GM10266 (cell line): ENCODE results near the gene GRK5.

ENCODE experiments used
- DNase-seq: peaks from one replicate; pipeline ENCODE4 v3.0.0; 2012; ENCODE audit errors: extremely low spot score
- TF ChIP-seq, protein P1 (sequence below): IDR thresholded peaks from 2 replicates; pipeline ENCODE4 v1.5.1; 2012; ENCODE audit warnings: mild to moderate bottlenecking, low read depth; ENCODE audit not compliant: control insufficient read depth, insufficient read depth; ENCODE audit errors: missing control alignments

The GRK5 gene

GRCh38 chr10:119207366-119207666 is at the start of gene GRK5:
Gene GRK5 (plus strand): TSS chr10:119207571. CDS start chr10:119207918, 347 bp downstream.
- TF ChIP-seq, protein P1, sequence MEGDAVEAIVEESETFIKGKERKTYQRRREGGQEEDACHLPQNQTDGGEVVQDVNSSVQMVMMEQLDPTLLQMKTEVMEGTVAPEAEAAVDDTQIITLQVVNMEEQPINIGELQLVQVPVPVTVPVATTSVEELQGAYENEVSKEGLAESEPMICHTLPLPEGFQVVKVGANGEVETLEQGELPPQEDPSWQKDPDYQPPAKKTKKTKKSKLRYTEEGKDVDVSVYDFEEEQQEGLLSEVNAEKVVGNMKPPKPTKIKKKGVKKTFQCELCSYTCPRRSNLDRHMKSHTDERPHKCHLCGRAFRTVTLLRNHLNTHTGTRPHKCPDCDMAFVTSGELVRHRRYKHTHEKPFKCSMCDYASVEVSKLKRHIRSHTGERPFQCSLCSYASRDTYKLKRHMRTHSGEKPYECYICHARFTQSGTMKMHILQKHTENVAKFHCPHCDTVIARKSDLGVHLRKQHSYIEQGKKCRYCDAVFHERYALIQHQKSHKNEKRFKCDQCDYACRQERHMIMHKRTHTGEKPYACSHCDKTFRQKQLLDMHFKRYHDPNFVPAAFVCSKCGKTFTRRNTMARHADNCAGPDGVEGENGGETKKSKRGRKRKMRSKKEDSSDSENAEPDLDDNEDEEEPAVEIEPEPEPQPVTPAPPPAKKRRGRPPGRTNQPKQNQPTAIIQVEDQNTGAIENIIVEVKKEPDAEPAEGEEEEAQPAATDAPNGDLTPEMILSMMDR = no peak
- DNase-seq = peak; percentile 99

DNA sequence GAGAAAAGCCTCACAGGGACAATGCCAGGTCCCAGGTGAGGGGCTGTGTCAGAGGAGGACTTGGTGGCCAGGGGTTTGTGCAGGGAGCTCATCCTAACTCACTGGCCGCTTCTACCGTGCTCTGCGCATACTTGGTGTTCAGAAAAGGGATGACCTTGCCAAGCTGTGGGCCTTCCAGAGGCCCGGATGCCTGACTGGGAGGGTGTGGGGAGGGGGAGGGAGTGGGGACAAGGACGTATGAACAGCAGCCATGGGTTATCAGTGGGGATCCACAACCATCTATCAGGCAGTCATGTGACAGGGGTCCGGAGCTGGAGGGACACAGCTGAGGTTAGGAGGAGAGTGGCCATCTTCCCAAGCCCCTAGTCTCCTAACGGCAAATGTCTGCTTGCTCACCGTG is 48.0 kb upstream of the GRK5 start:
- DNase-seq = no peak

DNA sequence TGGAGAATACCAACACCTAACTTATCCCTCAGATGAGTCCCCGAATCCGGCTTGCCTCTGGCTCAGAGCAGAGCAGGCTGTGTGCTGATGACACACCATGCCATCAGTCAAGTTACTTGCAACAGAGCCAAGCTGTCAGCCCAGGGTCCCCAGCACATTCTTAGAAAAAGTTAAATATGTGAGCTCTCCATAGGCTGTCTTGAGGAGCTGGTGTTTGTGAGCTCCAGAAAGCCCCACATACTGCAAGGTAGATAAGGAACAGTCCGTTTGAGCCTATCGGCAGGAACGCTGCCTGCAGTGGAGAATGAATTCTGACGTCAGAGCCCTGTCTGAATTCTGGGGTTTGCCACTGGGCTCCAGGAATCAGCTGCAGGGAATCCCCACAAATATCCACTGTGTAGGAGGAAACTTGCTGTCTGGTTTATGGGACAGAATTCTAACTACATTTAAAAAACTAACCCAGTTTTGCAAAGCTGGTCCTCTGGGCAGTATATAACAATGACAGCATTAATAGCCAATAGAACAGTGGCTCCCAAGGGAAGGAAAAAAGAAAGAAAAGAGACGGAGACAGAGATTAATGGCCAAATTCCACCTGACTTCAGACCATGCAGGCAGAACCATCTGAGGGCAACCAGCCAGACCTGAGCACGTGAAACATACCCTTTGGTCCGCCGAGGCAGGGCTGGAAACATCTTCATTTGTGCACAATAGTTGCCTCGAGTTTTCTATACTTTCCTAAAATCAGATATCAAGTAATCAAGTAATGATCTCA is 45.5 kb upstream of the GRK5 start:
- no peak for DNase-seq
- TF ChIP-seq, protein P1 = no peak

More for the DNA sequence above, 48.0 kb upstream of the GRK5 start:
- TF ChIP-seq, protein P1 = no peak

DNA sequence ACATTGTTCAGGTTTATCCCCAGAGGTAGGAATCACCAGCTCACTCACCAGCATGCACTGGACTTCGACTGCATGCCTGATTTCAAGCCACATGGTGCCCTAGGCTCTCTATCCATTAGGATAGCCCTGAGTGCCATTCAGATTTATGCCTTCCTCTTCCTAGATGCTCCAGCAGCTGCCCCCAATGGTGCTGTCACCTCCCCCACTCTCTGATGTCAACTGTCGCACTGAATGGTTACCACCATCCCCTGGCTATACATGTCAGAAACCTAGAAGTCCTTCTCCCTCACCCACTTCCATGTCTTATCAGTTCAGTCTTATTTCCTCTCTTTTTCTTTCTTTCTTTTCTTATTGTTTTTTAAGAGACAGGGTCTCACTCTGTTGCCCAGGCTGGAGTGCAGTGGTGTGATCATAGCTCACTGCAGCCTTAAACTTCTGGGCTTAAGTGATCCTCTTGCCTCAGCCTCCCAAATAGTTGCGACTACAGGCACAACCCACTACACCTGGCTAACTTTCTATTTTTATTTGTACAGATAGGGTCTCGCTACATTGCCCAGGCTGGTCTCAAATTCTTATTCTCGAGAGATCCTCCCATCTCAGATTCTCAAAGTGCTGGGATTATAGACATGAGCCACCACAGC is 44.8 kb upstream of the GRK5 start:
- TF ChIP-seq, protein P1 = no peak
- DNase-seq = no peak

DNA sequence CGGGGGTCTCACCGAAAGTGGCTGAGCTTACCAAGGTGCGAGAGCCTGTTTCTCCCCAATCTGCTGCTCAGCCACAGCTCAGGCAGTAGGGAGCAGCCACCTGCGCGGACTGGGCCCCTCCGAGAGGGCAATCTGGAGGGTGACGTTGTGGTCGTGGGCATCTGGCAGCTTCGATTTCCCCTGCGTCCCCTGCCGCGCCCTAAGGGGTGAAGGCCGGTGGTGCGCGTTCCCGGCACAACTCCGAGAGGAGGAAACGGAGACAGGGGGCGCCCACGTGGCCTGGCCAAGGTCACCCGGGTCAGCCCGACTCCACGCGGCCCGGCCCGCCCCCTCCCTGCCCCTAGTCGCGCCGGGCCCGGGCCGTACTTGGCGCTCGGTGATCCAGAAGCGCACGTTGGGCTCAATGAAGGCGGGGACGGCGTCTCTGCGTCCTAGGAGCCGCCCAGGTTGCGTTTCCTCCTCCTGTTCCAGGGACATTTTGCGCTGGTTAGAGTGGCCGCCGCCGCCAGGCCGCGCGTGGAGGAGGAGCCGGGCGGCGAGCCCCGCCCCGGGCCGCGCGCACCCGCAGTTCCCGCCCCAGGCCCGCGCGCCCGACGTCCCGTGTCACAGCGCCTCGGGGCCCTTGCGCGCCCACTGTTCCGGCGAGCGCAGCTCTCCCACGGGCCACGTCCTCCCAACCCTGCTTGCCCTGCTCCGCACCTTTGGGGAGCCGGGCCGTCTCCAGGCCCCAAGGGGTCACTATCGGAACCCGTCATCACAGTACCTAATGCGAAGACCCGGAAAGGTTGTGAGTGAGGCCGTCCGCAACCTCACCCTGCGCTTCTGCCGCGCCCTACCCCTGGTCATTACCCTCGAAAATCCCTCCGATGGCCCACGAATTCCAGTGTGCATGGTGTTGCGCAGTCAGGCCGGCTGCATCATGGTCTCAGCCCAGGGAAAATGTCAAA is 41.9 kb upstream of the GRK5 start, which contains the start of gene SFXN4:
Gene SFXN4, minus strand, starts transcription at position 544 of the 947 bp plus-strand sequence. Its CDS starts 67 bp downstream, at position 477.
- TF ChIP-seq, protein P1 = peak; percentile 34
- peak; percentile 89 for DNase-seq

DNA sequence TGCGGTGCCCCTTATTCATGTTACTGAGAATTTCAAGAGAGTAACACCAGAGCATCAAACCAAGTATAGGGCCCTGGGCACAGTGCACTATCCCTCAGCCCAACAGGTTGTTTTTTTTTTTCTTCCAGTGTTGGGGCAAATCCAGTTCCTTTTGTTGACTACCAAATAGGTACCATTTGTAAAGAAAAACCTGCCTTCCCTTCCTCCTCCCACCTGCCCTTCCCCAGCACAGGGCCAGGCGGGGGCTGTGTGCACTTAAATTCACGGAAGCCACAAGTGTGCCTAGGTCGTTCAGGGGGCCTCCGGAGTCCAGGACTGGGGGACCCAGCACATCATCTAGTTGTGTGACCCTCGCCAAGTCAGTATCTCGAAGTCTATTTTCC is 41.3 kb upstream of the GRK5 start:
- TF ChIP-seq, protein P1 = no peak
- DNase-seq = no peak
